Hindlimb muscle (tissue), 1 donor: Measurements from ENCODE around the gene ZNF567. TPM values are rescaled to one million over a fixed set of nuclear protein-coding genes. Genes with fewer than 3 reads are reported as not detected.
"Not testable (repeated sequence)": the region's sequence is repeated elsewhere in the genome, so short reads cannot be mapped to it uniquely, and the experiment has no call there.

ENCODE experiments used
- DNase-seq: peaks from one replicate; pipeline ENCODE4 v3.0.0-alpha.2; 2013
- polyA plus RNA-seq: library from polyadenylated mRNA; unstranded; fragments of 120-200 nt; gene quantifications from one replicate; pipeline ENCODE4 v1.2.1, GENCODE V29; 2013; ENCODE audit not compliant: insufficient read length

The ZNF567 gene
- polyA plus RNA-seq = 6.6 TPM

DNA sequence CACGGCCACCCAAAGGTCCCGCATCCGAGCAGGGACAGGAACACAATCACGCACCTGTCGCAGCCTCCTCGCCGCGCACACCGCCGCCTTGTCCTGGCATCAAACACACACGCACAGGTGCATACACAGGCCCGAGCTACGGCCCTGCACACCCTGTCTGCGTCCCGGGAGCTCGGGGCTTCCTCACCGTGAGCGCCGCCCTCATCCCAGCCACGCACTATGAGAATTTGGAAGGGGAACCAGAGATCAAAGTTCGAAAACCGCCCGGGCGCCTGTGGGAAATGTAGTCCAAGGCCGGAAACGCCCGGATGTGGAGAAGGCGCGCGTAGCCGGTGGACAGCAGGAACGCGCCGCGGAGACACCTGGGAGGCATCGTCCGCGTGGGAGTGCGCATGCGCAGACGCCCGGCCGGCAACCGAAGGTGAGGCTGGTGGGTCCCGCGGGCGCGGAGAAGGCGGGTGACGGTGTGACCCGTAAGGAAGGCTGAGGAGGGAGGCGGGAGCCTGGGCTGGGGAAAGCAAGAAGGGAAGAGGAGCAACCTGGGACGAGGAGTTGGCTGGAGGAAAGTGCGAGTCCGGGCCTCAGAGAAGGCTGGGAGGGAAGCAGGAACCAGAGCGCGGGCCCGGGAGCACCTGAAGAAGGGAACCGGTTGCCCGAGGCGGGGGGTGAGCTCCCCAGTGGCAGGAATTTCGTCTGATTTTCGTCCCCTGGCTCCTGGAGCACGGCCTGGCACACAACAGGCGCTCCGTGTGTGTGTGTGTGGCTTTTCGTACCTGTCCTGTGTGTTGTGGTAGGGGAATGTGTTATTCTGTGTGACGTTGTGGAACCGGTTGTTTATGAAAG is at the start of gene ZNF567:
Gene ZNF567 (plus strand): TSS at position 399 of the 843 bp plus-strand sequence. CDS start 7,256 bp downstream, outside the sequence.
- DNase-seq = peak; percentile 97

GRCh38 chr19:36638862-36639510 is 48.4 kb upstream of the ZNF567 start:
- no peak for DNase-seq

DNA sequence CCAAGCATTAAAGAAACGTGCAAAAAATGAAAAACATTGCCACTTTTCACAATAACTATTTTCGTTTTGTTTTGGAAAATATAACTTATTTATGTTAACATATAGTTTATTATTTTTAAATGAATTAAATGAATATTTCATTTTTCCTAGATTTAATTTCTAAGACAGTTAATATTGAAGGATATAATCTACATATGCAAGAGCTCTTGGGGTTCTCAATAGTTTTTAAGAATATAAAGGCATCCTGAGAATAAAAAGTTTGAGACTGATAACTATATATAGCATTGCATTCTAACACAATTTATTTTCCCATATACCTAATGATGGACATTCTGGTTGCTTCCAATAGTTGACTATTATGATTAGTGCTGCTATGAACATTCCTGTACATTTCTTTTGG is 40.7 kb upstream of the ZNF567 start:
- no peak for DNase-seq

DNA sequence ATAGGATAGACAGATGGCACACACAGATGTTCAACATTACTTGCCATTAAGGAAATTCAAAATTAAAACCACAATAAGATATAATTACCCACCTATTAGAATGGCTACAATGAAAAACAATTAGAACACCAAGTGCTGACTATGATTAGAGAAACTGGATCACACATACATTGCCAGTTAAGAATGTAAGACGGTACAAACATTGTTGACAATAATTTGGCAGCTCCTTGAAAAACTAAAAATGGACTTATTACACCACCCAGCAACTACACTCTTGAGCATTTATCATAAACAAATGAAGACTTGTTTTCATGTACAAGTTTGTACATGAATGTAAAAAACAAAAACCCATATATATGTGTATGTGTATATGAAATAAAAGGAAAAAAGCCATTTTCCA is 34.5 kb upstream of the ZNF567 start:
- no peak for DNase-seq

DNA sequence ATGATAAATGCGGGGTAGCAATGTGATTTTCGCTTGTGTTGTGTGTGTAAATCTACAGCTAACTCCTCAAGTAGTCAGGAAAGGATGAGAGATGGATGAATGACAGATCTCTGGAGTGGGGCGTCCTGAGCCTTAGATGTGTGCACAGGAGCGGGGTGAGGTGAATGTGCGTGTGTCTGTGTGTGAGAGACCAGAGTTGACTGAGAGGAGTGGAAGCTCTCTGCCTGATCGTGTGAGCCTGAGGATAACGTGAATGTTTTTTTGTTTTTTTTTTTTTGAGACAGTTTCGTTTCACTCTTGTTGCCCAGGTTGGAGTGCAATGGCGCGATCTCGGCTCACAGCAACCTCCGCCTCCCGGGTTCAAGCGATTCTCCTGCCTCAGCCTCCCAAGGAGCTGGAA is 21.6 kb upstream of the ZNF567 start:
- no peak for DNase-seq

DNA sequence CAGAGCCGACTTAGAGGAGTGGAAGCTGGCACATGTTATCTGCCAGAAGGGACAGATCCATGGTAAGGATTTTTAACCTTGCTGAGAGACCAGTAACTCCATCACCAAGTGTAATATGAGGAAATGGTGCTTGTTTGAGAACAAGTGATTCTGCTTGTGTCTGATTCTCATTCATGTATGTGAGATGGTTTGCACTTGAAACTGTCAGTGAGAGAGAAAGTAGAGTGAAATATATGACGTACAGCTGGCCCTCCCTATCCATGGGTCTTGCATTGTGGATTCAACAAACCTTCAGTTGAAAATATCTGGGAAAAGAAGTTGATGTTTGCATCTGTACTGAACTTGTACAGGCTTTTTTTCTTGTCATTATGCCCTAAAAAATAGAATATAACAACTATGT is 18.8 kb upstream of the ZNF567 start:
- DNase-seq = no peak

GRCh38 chr19:36672368-36672767 is 15.0 kb upstream of the ZNF567 start:
- no peak for DNase-seq

DNA sequence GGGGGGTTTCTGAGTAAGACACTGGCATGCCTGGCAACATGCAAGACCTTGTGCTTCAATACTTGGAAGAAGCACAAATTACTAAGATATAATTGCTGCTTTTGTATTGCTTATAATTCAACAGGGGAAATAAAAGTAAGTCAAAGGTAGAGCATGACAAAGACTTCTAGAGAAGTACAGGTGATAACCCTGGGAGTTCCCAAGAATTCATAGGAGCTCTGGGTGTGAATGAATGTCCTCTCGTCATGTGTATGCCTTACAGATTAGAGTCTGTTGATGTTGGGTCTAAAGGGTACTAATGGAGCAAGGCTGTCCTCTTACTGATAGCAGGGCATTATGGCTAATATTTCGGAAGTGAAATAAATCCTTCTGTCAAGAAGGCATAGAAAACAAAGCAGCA is 13.2 kb upstream of the ZNF567 start:
- no peak for DNase-seq

DNA sequence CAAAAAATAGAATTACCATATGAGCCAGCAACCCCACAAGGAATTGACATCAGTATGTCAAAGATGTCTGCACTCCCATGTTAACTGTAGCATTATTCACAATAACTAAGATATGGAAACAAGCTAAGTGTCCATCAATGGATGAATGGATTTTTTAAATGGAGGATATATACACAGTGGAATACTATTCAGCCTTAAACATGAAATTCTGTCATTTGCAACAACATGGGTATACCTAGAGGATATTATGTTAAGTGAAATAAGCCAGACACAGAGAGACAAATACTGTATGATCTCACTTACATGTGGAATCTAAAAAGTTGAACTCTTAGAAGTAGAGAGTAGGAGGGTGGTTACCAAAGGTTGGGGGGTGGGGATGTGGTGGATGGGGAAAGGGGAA is 8.0 kb upstream of the ZNF567 start:
- no peak for DNase-seq

GRCh38 chr19:36685835-36686234 is 1.6 kb upstream of the ZNF567 start:
- no peak for DNase-seq

GRCh38 chr19:36686365-36687213 is 823 bp upstream of the ZNF567 start:
- DNase-seq = peak; percentile 23

GRCh38 chr19:36688058-36688457 is 646 bp downstream of the ZNF567 start:
- no peak for DNase-seq

DNA sequence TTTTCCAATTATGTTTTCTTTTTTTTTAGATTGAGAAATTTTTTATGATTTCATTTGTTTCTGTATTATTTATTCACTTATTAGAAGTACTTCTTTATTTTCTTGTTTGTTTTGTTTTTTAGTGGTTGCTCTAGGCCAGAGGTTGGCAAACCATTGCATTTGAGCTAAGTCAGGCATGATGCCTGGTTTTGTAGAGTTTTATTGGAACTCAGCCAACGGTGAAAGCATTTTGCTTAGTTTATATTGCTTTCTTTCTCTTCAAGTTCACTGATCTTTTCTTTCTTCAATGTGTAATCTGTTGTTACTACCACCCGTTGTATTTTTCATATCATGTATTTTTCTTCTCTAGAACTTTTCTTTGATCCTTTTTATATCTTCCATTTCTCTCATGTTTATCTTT is 19.7 kb downstream of the ZNF567 start:
- no peak for DNase-seq

DNA sequence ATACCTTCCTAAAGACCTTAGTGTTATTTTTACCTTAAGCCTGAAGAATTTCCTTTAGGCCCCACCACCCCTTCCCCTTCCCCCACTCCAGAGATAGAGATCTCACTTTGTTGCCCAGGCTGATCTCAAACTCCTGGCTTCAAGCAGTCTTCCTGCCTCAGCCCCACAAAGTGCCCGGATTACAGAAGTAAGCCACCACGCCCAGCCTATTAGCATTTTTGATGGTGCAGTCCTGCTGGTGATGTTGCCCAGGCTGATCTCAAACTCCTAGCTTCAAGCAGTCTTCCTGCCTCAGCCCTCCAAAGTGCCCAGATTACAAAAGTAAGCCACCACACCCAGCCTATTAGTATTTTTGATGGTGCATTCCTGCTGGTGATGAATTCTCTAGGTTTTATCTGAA is 22.0 kb downstream of the ZNF567 start:
- no peak for DNase-seq

DNA sequence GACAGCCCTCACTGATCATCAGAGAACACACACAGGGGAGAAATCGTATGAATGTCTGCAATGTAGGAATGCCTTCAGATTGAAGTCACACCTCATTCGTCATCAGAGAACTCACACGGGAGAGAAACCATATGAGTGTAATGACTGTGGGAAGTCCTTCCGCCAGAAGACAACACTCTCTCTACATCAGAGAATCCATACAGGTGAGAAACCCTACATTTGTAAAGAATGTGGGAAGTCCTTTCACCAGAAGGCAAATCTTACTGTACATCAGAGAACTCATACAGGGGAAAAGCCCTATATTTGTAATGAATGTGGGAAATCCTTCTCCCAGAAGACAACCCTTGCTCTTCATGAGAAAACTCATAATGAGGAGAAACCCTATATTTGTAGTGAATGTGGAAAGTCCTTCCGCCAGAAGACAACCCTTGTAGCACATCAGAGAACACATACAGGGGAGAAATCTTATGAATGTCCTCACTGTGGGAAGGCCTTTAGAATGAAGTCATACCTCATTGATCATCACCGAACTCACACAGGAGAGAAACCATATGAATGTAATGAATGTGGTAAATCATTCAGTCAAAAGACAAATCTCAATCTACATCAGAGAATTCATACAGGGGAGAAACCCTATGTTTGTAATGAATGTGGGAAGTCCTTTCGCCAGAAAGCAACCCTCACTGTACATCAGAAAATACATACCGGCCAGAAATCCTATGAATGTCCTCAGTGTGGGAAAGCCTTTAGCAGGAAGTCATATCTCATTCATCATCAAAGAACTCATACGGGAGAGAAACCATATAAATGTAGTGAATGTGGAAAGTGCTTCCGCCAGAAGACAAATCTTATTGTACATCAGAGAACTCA is 32.5 kb downstream of the ZNF567 start:
- no peak for DNase-seq

DNA sequence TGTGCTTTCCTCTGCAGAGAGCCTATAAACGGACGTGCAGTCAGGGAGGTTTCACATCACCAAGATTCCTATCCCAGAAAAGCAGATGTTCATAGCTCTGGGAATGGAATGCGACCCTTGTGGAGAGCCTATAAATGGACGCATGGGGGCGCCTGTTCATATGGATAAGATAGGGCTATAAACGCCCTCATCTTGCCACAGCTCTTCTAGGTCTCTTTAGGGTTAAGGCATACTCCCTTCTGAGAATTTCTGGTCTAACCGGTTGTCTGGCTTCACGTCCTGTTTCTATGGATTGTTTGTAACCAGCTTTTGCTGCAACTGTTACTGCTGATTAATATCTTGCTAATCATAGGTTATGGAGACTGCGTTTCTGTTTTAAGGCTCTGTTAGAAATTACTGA is 48.8 kb downstream of the ZNF567 start:
- not testable (repeated sequence) for DNase-seq

- DNase-seq = no peak
These were observed 58.5 kb downstream of the ZNF567 start for GRCh38 chr19:36745870-36746269.

DNA sequence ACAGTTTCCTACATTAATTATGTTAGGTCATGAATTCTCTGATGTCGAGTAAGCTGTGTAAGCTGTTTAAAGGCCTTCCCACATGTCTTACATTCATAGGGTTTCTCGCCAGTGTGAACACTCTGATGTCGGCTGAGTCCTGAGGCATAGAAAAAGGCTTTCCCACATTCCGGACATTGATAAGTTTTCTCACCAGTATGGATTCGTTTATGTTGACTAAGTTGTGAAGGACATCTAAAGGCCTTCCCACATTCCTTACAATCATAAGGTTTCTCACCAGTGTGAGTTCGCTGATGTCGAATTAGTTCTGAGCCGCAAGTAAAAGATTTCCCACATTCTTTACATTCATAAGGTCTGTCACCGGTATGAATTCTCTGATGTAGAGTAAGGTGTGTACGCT is 60.3 kb downstream of the ZNF567 start:
- DNase-seq = no peak

- DNase-seq = no peak
These were observed 61.2 kb downstream of the ZNF567 start for GRCh38 chr19:36748431-36749275.

GRCh38 chr19:36749613-36750012 is 62.2 kb downstream of the ZNF567 start:
- DNase-seq = not testable (repeated sequence)

DNA sequence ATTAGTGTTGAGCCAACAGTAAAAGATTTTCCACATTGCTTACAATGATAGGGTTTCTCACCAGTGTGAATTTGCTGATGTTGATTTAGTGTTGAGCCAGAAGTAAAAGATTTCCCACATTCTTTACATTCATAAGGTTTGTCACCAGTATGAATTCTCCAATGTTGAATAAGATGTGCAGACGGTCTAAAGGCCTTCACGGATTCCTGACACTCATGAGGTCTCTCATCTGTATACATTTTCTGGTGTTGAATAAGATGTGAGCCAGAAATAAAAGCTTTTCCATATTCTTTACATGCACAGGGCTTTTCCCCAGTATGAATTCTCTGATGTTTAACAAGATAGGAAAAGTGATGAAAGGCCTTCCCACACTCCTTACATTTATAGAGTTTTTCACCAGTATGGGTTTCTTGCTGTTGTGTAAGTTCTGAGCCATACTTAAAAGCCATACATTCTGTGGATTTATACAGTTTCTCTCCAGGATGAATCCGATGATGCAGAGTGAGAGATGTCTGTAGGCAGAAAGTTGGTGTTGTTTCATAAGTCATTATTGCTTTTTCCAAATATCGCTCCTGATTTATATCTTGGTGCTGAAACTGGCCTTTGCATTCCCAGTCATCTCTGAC is 62.8 kb downstream of the ZNF567 start:
- DNase-seq = no peak
